B cell (primary cell): Measurements from ENCODE around the gene GRID1.

Source experiments
- EZH2 ChIP-seq: IDR thresholded peaks from 2 replicates; pipeline ENCODE4 v1.6.1; 2012; ENCODE audit warnings: borderline replicate concordance, low read depth, mild to moderate bottlenecking, moderate library complexity, low read length; ENCODE audit not compliant: insufficient read depth, poor library complexity, severe bottlenecking
- TF ChIP-seq, protein P1 (sequence below): fragments of 200-600 bp; IDR thresholded peaks from one replicate; pipeline ENCODE4 v1.8.0; 2022; ENCODE audit warnings: antibody characterized with exemption, mild to moderate bottlenecking

- TF ChIP-seq, protein P1, sequence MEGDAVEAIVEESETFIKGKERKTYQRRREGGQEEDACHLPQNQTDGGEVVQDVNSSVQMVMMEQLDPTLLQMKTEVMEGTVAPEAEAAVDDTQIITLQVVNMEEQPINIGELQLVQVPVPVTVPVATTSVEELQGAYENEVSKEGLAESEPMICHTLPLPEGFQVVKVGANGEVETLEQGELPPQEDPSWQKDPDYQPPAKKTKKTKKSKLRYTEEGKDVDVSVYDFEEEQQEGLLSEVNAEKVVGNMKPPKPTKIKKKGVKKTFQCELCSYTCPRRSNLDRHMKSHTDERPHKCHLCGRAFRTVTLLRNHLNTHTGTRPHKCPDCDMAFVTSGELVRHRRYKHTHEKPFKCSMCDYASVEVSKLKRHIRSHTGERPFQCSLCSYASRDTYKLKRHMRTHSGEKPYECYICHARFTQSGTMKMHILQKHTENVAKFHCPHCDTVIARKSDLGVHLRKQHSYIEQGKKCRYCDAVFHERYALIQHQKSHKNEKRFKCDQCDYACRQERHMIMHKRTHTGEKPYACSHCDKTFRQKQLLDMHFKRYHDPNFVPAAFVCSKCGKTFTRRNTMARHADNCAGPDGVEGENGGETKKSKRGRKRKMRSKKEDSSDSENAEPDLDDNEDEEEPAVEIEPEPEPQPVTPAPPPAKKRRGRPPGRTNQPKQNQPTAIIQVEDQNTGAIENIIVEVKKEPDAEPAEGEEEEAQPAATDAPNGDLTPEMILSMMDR = no peak
- no peak for TF ChIP-seq EZH2
These were observed 506.7 kb downstream of the GRID1 start for GRCh38 chr10:85859859-85860258.
